Measurements from ENCODE around the gene ZNF362.

GRCh38 chr1:33317354-33317753 lies 61.1 kb downstream of the ZNF362 start:
- TF ChIP-seq CTCF (conservative IDR thresholded peaks at IDR 0.05; ENCODE audit: low read length) = no peak
- no peak for TF ChIP-seq EZH2phosphoT487 (IDR thresholded peaks at IDR 0.05; ENCODE audit: borderline replicate concordance, low read depth, low read length)
